CD4-positive, alpha-beta T cell treated with Interleukin-21 for 1 hour (primary cell): ENCODE results near the gene EN1.

Source experiments
- DNase-seq: peaks from one replicate; pipeline ENCODE4 v3.0.0-alpha.2; 2020

EN1 gene

GRCh38 chr2:118816669-118817068, 30.8 kb downstream of the EN1 start:
- DNase-seq: no peak

- no peak for DNase-seq
Observed at GRCh38 chr2:118815731-118816130, 31.7 kb downstream of the EN1 start.

DNA sequence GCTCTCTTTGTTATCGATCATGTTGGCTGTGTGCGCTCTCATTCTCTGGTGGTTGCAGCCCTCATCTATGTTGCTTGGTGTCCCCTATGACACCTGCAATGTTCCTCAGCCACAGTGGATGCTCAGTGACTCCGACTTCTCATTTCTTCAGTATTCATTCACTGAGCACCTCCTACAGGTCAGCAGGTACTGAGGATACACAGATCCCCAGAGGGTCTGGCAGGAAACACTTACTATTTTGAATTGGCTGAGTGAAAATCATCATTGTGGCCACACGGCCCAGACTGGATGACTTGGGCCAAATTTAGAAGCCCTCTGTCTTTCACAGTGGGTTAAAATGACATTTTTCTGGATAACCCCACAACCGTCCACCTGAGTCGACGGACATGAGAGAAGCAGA, 32.1 kb downstream of the EN1 start:
- DNase-seq: no peak

GRCh38 chr2:118814368-118814767, 33.1 kb downstream of the EN1 start:
- DNase-seq: no peak

- no peak for DNase-seq
Observed at GRCh38 chr2:118813601-118814339, 33.7 kb downstream of the EN1 start.

DNA sequence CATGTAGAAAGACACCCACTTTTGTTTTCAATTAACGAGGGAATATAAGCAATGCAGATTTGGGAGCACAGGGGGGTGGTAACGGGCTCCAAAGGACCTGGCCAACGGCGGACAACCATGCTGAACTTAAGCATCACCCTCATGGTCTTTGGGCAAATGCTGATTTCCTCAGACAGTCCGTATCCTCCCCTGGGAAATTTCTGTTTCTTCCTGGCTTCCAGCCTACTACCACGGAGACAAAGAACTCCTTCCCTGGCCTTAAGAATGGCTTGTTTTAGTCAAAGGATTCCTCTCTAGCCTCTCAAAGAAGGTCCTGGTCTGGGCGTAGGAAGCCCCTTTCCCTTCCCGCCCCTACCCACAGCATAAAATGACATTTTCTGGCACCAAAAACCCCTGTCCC, 34.3 kb downstream of the EN1 start:
- DNase-seq: no peak

DNA sequence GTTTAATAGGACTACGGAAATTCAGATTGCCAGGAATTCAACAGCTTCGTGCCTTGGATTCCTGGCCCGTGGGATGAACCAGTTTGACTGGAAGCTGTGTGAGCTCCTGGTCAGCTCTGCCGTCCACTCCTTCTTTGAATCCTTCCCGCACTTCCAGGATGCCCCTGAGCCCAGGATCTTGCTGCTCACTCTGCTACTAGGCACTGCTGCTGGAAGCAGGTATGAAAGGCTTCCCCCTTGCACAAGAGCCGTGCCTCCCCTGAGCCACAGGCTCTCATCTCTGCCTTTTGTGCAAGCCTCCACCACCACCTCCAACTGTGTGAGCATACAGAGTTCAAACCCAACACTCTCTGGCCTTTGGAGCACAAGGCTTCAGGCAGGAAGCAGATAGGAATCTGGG, 34.9 kb downstream of the EN1 start:
- DNase-seq: no peak

GRCh38 chr2:118811514-118812115, 35.8 kb downstream of the EN1 start:
- DNase-seq: no peak

- DNase-seq: no peak
Observed at GRCh38 chr2:118810766-118811165, 36.7 kb downstream of the EN1 start.

DNA sequence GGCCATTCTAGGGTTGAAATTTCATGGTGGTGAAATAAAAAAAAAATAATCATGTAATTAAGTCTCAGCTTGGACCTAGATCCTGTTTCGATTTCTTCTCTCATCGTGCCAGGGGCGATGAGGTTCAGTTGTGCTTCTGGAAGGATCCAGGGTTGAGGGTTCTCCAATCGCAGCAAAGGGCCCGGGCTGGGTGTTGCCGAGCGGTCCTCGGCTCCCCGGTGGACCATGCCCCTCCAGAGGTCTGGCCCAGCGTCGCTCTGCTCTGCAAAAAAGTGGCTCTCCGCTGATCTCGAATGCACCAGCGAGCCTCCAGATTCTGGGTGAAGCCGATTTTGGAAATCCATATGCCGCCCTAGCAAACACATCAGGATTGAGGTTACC, 39.0 kb downstream of the EN1 start:
- no peak for DNase-seq

DNA sequence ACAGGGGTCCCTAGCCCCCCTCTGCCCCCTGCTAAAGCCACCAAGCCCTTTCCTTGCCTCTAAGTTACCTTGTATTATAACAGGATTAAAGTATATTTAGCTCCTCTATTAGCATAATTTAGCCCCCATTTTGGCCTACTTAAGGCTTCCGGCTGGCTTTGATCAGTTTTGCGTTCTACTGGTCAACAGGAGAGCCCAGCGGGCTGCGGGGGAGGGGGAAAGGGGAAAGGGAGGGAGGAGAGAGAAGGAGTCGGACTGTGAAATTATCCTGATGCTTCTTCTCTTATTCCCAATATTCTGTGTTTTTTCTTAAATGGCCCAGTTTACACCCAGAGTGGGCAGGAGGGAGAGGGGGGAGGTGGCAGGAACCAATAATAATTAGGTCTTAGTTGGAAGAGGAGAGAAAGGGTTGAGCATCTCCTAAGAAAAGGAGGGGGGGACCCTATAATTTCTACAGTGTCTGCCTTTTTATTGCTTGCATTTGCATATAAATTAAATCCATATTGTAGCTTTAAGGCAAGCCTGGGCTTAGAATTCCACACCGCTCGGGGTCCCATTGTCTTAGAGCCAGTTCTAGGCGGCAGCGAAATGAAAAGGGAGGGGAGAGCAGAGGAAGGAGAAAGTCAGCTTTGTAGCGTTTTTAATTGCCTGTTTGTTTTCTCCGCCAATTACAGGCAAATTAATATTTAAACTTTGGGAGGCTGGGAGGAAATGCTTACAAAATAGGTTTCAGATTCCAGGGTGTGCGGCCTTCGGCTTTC, 39.6 kb downstream of the EN1 start:
- no peak for DNase-seq

DNA sequence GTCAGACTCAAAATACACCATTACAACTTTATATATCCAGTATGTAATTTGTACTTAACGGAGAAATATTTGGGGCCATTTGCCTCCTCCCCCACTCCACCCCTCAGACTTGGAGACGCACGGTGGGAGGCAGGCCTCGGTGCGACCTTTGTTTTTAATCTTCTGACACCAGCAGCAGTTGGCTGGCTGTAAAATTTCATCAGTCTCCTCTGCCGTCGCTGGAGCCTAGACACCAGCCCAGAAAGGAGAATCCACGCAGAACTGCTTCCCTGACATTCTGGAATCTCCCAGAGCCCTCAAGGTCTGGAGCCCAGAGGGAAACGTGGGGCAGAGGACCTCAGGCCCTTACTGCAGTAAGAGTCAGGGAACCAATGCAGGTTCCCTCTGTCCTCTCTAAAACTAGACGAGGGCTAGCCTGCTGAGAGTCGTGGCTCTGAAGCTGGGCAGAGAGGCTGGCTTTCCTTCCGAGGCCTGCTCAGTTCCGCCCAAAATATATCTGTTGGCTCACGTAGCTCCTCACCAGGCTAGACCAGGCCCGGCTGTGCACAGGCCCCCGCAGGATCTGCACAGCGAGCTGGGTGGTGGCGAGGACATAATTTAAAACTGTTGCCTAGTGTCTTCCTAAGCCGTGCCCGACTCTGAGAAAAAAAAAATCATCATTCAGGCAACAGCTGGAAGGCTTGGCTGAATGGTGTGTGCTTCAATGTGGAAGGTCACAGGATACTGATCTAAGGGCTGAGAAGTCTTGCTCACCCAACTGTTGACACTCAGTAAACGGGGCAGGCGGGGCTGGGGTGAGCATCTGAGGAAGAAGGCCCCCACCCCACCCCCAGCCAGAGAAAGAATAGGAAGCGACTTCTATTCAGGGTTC, 40.4 kb downstream of the EN1 start:
- no peak for DNase-seq

DNA sequence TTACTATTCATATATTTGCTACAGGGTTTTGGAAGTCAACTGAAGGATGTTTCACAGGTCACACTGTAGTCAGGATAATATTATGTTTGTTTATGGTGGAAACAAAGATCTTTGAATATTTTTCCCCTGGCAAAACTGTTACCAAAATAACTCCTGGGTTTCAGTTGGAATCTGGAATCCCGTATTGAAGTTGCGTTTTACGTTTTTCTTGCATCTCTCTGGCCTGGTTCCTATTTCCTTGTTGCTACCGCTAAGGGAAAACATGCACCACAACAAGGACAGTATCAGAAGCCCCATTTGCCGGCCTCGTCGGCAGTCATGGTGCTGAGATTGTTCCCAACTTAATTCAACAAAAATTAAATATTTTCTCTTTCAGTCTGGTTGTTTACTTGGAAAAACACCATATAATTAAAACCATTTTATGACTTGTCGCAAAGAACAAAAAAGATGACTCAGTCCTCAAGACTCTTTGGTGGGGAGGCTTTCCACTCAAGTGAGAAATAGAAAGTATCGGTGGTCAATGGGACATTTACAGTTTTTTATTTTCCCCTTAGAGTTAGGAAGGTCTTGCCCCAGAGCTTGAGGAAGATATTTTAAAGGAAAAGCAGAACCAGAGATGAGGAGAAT, 42.3 kb downstream of the EN1 start:
- DNase-seq: no peak

DNA sequence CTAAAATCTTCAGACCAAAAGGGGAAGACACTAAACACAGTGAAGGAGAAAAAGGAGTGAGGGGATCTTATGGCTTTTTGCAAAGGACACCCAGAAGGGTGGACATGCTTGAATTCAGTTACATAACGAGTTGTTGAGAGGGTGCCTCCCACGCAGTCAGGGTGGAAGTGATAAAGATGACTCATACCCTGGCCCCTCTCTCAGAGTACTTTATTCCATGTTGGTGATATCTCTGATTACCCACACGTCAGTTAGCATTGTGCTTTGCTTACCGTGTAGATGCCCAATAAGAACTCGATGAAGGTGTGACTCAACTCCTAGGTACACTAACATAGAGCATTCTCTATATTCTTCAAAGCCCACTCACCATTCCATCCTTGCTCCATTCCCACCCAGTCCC, 44.4 kb downstream of the EN1 start:
- DNase-seq: no peak

DNA sequence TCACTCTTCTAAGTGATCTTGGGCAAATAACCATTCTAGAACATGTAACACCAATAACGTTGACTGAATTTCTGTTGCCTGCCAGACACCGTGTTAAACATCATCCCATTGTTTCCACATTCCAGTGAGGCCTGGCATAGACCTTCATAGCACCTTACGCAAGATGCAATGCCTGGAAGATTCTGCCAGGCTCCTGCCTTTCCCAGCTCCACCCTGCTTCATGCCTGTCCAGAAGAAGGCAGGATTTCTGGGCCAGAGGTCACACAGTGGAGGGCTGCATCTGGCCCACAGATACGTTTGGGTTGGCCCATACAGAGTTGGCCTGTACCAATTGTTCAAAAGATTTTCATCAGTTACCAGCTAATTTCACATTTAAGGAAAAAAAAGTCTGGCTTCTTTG, 46.3 kb downstream of the EN1 start:
- no peak for DNase-seq

DNA sequence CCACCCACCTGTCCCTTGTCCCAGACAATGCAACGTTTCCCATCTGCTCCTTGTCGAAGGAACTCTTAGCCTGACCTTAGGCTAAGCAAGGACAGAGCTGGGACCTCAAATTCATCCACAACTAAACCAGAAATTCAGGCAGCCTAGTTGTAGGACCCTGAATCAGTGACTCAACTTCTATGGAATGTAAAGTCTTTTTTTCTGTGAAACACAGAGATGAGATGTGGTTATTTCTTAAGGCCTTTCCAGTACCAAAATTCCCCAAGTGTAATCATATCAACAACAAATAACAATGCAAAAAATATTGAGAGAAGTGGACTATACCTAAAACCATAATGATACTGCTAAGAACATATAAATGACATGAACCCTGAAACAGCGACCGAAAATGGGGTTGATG, 46.7 kb downstream of the EN1 start:
- DNase-seq: no peak

GRCh38 chr2:118794546-118794945, 52.9 kb downstream of the EN1 start:
- DNase-seq: no peak
